Gastroesophageal sphincter (tissue), 4 donors: ENCODE measurements around the gene TMEM147. TPM values are rescaled to one million over a fixed set of nuclear protein-coding genes. Genes with fewer than 3 reads are reported as not detected.

Source experiments
- ATAC-seq: fragments of 150-250 bp; one replicate; pipeline ENCODE4 v1.9.1; 2016; ENCODE audit warnings: mild to moderate bottlenecking, moderate library complexity
- H3K27ac ChIP-seq, 4 donors: fragments of 200-600 bp; sonication (generic) in 3 of 4; 1 replicate in 3 of 4; 2 replicates in 1 of 4; pipeline ENCODE4 v1.5.1; 2016 to 2019
- H3K27me3 ChIP-seq: fragments of 200-600 bp; sonication (generic); one replicate; pipeline ENCODE4 v1.5.1; 2019
- H3K36me3 ChIP-seq, 2 donors: fragments of 200-600 bp; sonication (generic); one replicate each; pipeline ENCODE4 v1.5.1; 2019; ENCODE audit warnings: control low read depth in 1 of 2
- H3K4me1 ChIP-seq, 3 donors: fragments of 200-600 bp; sonication (generic); 1 replicate in 2 of 3; 2 replicates in 1 of 3; pipeline ENCODE4 v1.5.1; 2016 to 2019; ENCODE audit warnings: control low read depth in 2 of 3
- H3K4me3 ChIP-seq, 2 donors: fragments of 200-600 bp; sonication (generic); one replicate each; pipeline ENCODE4 v1.5.1; 2019; ENCODE audit warnings: mild to moderate bottlenecking in 1 of 2, moderate library complexity in 1 of 2
- H3K9me3 ChIP-seq, 3 donors: fragments of 200-600 bp; sonication (generic); one replicate each; pipeline ENCODE4 v1.5.1; 2017 to 2019; ENCODE audit warnings: control low read depth in 2 of 3
- CTCF ChIP-seq, 4 experiments: fragments of 200-600 bp in 2 of 4; fragments of 450-650 bp in 2 of 4; sonication (generic) in 1 of 4; IDR thresholded peaks; one replicate each; pipeline ENCODE4 v1.5.1; 2017 to 2019; ENCODE audit warnings: antibody characterized with exemption in 4 of 4, mild to moderate bottlenecking in 2 of 4, moderate library complexity in 2 of 4
- EP300 ChIP-seq: sonication (generic); formaldehyde crosslinking; IDR thresholded peaks from one replicate; pipeline ENCODE4 v1.6.1; 2017; ENCODE audit warnings: antibody characterized with exemption, mild to moderate bottlenecking
- POLR2A ChIP-seq, 2 donors: fragments of 450-650 bp; IDR thresholded peaks; one replicate each; pipeline ENCODE4 v1.6.1; 2017; ENCODE audit warnings: antibody characterized with exemption in 2 of 2, mild to moderate bottlenecking in 2 of 2, moderate library complexity in 1 of 2
- POLR2AphosphoS5 ChIP-seq: sonication (generic); formaldehyde crosslinking; IDR thresholded peaks from one replicate; pipeline ENCODE4 v1.6.1; 2017; ENCODE audit warnings: antibody characterized with exemption
- WGBS, 2 donors: methylation state at CpG; one replicate each; pipeline ENCODE4 v1.1.5; 2018; ENCODE audit warnings: low coverage in 1 of 2; 5-methylcytosine and 5-hydroxymethylcytosine counted together
- total RNA-seq, 4 donors: library from RNA; depleted of rRNA; stranded (reverse); fragments of >200 nt; gene quantifications; one replicate each; pipeline ENCODE4 v1.1.0, GENCODE V29; 2016

Gene TMEM147
- total RNA-seq, 4 donors from 2014 or later = 60.0 to 82.6 (median 64.1) TPM

GRCh38 chr19:35562776-35563175 is 17.4 kb downstream of the TMEM147 start:
- no peak overlapping the region for H3K4me3 ChIP-seq

GRCh38 chr19:35563207-35563829 is 17.9 kb downstream of the TMEM147 start, which contains the start of gene ATP4A:
Gene ATP4A (minus strand): TSS chr19:35563658. CDS start chr19:35563629, 29 bp downstream.
- no peak within 1 kb of the TSS for H3K27ac ChIP-seq
- no peak for ATAC-seq
- peaks cover 0 to 4% (median 0%) of the 10 kb centered on the region in 3 donors for H3K9me3 ChIP-seq
- WGBS, 2 donors = 41% methylated on average over 3 of the region's 15 CpGs; no CpG with 5 or more reads in 1 of the 2 donors
- H3K27me3 ChIP-seq = peaks cover 72% of the 10 kb centered on the region
- no peaks in the 10 kb centered on the region for H3K36me3 ChIP-seq
- TF ChIP-seq CTCF (IDR thresholded peaks at IDR 0.05) (no peak), POLR2A (IDR thresholded peaks at IDR 0.05) (no peak), EP300 (no peak)
- peaks cover 0 to 5% (median 3%) of the 10 kb centered on the region in 3 donors for H3K4me1 ChIP-seq
- H3K4me3 ChIP-seq = no peak within 1 kb of the TSS

More at GRCh38 chr19:35562776-35563175, 17.4 kb downstream of the TMEM147 start:
- Histone ChIP-seq H3K36me3 (no peaks in the 10 kb centered on the region), H3K27ac (no peak overlapping the region), H3K9me3 (peaks cover 0 to 8% (median 0%) of the 10 kb centered on the region in 3 donors), H3K4me1 (peaks cover 0 to 11% (median 7%) of the 10 kb centered on the region in 3 donors), H3K27me3 (peaks cover 72% of the 10 kb centered on the region)
- 50 to 54% methylated on average over 2 of the region's 2 CpGs for WGBS, 2 donors
- ATAC-seq = no peak
- TF ChIP-seq POLR2AphosphoS5 (no peak), POLR2A (IDR thresholded peaks at IDR 0.05) (no peak), CTCF (IDR thresholded peaks at IDR 0.05) (no peak), EP300 (no peak)

- no peak for ATAC-seq
- 57 to 67% methylated on average over 3 to 8 of the region's 12 CpGs for WGBS, 2 donors
- Histone ChIP-seq H3K36me3 (no peaks in the 10 kb centered on the region), H3K9me3 (no peaks in the 10 kb centered on the region), H3K4me1 (no peaks in the 10 kb centered on the region), H3K27ac (no peak overlapping the region), H3K4me3 (no peak overlapping the region), H3K27me3 (peaks cover 72% of the 10 kb centered on the region)
- TF ChIP-seq CTCF (IDR thresholded peaks at IDR 0.05) (no peak), POLR2A (IDR thresholded peaks at IDR 0.05) (no peak), POLR2AphosphoS5 (no peak), EP300 (no peak)
Observed at GRCh38 chr19:35565016-35565856, 19.8 kb downstream of the TMEM147 start.

GRCh38 chr19:35566738-35567137 is 21.3 kb downstream of the TMEM147 start:
- Histone ChIP-seq H3K27me3 (peaks cover 71% of the 10 kb centered on the region), H3K4me1 (no peaks in the 10 kb centered on the region), H3K4me3 (no peak overlapping the region), H3K27ac (no peak overlapping the region), H3K9me3 (no peaks in the 10 kb centered on the region), H3K36me3 (no peaks in the 10 kb centered on the region)
- 80 to 94% methylated on average over 3 to 7 of the region's 7 CpGs for WGBS, 2 donors
- TF ChIP-seq POLR2AphosphoS5 = no peak
- TF ChIP-seq POLR2A (IDR thresholded peaks at IDR 0.05) = no peak
- no peak for TF ChIP-seq CTCF (IDR thresholded peaks at IDR 0.05)
- no peak for TF ChIP-seq EP300
- ATAC-seq = no peak
